GM21529 (cell line): ENCODE results near the gene SLC2A14.
"Not testable (repeated sequence)": the region's sequence is repeated elsewhere in the genome, so short reads cannot be mapped to it uniquely, and the experiment has no call there.

Experiments
- ATAC-seq: cut with Tn5 transposase; IDR thresholded peaks from one replicate; pipeline ENCODE4 v1.9.1; 2021; ENCODE audit not compliant: unreplicated experiment

Gene SLC2A14

GRCh38 chr12:7872566-7873319 lies at the start of gene SLC2A14:
TSS of gene SLC2A14 (minus strand) at chr12:7872915. CDS start at chr12:7869880, 3,035 bp downstream.
- no peak for ATAC-seq

DNA sequence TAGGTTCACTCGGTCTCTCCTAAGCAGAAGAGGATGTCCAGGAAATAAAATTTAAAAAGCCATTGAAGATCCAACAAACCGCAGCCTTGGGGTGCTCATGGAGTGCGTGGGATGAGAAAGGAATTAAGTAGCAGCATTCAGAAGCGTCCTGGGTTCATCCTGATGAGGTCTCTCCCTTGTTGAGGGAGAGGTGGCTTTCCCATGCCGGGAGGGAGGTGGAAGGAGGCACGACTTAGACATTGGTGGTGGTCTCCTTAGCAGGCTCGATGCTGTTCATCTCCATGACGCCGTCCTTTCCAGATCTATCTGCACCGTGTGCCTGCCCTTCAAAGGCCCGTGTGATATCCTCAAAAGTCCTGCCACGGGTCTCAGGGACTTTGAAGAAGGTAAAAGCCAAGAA lies 48.5 kb upstream of the SLC2A14 start:
- not testable (repeated sequence) for ATAC-seq

GRCh38 chr12:7918268-7918590 lies 45.5 kb upstream of the SLC2A14 start:
- ATAC-seq = not testable (repeated sequence)

DNA sequence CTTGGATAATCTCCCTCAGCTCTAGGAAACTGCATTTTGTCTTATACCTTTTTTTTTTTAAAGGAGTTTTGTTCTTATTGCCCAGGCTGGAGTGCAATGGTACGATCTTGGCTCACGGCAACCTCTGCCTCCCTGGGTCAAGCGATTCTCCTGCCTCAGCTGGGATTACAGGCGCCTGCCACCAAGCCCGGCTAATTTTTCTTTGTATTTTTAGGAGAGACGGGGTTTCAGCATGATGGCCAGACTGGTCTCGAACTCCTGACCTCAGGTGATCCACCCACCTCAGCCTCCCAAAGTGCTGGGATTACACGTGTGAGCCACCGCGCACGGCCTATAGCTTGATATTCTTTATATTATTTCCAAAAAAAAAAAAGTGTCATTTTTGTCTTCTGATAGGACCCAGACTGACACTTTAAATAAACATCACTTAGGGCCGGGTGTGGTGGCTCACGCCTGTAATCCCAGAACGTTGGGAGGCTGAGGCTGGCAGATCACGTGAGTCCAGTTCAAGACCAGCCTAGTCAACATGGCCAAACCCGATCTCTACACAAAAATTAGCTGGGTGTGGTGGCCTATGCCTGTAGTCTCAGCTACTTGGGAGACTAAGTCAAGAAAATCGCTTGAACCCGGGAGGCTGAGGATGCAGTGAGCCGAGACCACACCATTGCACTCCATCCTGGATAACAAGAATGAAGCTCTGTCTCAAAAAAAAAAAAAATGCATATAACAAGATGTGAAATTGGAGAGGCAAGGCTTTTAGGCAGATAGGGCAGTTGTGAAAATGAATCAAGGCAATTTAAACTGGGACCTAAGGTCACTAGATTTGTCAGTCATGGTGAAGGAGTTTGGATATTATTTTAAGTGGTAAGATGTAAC lies 44.9 kb upstream of the SLC2A14 start:
- no peak for ATAC-seq

DNA sequence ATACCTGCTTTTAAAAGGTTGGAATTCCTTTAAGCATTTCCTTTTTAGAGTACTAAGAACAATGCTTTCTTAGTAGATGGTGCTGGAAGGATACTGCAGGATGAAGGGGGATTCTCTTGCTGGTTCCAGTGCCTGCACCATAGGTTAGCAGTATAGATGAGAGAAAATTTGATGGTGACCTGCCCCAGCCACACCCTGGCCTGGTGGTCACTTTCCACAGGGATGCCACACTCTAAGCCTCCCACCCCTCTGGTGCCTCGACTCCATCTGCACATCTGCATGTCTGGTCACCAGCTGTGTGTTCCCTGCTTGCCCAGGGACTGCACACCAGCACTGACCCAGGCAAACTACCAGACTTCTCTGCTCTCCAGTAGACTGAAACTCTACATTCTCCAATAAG lies 44.2 kb upstream of the SLC2A14 start:
- ATAC-seq = no peak

- no peak for ATAC-seq
Observed at GRCh38 chr12:7915661-7916403, 43.1 kb upstream of the SLC2A14 start.

DNA sequence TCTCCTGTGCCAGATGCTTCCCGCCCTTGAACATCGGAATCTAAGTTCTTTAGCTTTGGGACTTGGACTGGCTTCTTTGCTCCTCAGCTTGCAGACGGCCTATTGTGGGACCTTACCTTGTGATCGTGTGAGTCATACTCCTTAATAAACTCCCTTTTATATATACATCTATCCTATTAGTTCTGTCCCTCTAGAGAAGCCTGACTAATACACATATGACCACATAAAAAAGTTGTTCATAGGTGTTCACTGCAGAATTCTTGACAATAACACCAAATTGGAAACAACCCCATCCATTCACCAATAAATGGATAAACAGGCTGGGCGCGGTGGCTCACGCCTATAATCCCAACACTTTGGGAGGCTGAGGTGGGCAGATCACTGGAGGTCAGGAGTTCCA lies 37.4 kb upstream of the SLC2A14 start:
- not testable (repeated sequence) for ATAC-seq

DNA sequence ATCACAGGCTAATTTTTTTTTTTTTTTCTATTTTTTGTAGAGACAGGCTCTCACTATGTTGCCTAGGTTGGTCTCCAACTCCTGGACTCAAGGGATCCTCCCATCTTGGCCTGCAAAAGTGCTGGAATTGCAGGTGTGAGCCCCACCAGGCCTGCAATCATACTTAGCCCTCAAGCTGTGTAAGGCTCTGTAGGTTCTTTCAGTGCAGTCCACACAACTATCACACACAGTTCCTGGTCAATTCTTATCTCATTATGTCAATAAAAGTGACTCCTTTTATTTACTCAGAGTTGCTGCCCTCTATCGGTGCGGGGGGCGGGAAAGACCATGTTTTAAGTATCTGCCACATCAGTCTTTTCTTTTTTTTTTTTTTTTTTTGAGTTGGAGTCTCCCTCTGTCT lies 34.3 kb upstream of the SLC2A14 start:
- no peak for ATAC-seq

- ATAC-seq = not testable (repeated sequence)
Observed at GRCh38 chr12:7906303-7906702, 33.6 kb upstream of the SLC2A14 start.

- ATAC-seq = not testable (repeated sequence)
Observed at GRCh38 chr12:7905600-7906125, 32.9 kb upstream of the SLC2A14 start.

- ATAC-seq = no peak
Observed at GRCh38 chr12:7905071-7905470, 32.4 kb upstream of the SLC2A14 start.

DNA sequence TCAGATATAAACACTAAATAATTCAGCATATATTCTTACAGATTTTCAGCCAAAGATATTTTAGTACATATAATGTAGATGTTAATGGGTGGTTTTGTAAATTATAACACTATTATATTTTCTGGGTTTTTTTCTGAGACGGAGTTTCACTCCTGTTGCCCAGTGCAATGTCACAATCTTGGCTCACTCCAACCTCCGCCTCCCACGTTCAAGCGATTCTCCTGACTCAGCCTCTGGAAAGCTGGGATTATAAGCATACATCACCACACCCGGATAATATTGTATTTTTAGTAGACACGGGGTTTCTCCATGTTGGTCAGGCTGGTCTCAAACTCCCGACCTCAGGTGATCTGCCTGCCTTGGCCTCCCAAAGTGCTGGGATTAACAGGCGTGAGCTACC lies 29.7 kb upstream of the SLC2A14 start:
- not testable (repeated sequence) for ATAC-seq

GRCh38 chr12:7899755-7900154 lies 27.0 kb upstream of the SLC2A14 start:
- ATAC-seq = no peak

- not testable (repeated sequence) for ATAC-seq
Observed at GRCh38 chr12:7896726-7897125, 24.0 kb upstream of the SLC2A14 start.

- ATAC-seq = no peak
Observed at GRCh38 chr12:7892186-7892980, 19.7 kb upstream of the SLC2A14 start.

GRCh38 chr12:7884689-7885088 lies 12.0 kb upstream of the SLC2A14 start:
- no peak for ATAC-seq

GRCh38 chr12:7881736-7882120 lies 9.0 kb upstream of the SLC2A14 start:
- not testable (repeated sequence) for ATAC-seq

DNA sequence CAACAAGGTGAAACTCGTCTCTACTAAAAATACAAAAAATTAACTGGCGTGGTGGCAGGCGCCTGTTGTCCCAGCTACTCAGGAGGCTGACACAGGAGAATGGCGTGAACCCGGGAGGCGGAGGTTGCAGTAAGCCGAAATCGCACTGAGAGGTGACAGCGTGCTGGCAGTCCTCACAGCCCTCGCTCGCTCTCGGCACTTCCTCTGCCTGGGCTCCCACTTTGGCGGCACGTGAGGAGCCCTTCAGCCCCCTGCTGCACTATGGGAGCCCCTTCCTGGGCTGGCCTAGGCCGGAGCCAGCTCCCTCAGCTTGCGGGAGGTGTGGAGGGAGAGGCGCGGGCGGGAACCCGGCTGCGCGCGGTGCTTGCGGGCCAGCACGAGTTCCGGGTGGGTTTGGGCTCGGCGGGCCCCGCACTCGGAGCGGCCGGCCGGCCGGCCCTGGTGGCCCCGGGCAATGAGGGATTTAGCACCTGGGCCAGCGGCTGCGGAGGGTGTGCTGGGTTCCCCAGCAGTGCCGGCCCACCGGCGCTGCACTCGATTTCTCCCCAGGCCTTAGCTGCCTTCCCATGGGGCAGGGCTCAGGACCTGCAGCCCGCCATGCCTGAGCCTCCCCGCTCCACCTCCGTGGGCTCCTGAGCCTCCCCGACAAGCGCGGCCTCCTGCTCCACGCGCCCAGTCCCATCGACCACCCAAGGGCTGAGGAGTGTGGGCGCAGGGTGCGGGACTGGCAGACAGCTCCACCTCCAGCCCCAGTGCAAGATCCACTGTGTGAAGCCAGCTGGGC lies 8.4 kb upstream of the SLC2A14 start:
- ATAC-seq = not testable (repeated sequence)

DNA sequence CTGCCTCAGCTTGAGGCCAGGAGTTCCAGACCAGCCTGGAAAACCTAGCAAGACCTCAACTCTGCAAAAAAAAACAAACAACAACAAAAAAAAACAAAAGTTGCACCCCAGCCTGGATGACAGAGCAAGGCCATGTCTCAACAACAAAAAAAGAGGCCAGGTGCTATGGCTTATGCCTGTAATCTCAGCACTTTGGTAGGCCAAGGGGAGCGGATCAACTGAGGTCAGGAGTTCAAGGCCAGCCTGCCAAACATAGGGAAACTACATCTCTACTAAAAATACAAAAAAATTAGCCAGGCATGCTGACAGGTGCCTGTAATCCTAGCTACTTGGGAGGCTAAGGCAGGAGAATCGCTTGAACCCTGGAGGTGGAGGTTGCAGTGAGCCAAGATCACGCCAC lies 6.5 kb upstream of the SLC2A14 start:
- no peak for ATAC-seq

DNA sequence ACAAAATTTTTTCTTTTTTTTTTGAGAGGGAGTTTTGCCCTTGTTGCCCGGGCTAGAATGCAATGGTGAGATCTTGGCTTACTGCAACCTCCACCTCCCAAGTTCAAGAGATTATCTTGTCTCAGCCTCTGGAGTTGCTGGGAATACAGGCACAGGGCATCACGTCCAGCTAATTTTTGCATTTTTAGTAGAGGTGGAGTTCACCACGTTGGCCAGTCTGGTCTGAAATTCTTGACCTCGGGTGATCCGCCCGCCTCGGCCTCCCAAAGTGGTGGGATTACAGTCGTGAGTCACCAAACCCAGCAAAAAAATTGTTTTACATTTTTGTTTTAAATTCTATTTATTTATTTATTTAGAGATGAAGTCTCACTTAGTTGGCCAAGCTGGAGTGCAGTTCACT lies 4.7 kb upstream of the SLC2A14 start:
- no peak for ATAC-seq
